Adrenal gland (tissue), 5 donors: ENCODE measurements around the gene LYAR.

ENCODE experiments used
- POLR2A ChIP-seq, 2 donors: fragments of 450-650 bp; IDR thresholded peaks; one replicate each; pipeline ENCODE4 v1.6.1; 2017; ENCODE audit warnings: antibody characterized with exemption in 2 of 2, mild to moderate bottlenecking in 2 of 2, moderate library complexity in 1 of 2
- TF ChIP-seq, protein P1 (sequence below), 6 experiments: fragments of 450-650 bp in 4 of 6; fragments of 200-600 bp in 2 of 6; sonication (generic) in 1 of 6; IDR thresholded peaks; 1 replicate in 5 of 6; 2 replicates in 1 of 6; pipeline versions ENCODE4 v1.5.1 to v1.8.0; 2016 to 2021; ENCODE audit warnings: antibody characterized with exemption in 6 of 6, mild to moderate bottlenecking in 2 of 6, moderate library complexity in 1 of 6
- donor health status: DM: no; HTN: no; CAD: no.

DNA sequence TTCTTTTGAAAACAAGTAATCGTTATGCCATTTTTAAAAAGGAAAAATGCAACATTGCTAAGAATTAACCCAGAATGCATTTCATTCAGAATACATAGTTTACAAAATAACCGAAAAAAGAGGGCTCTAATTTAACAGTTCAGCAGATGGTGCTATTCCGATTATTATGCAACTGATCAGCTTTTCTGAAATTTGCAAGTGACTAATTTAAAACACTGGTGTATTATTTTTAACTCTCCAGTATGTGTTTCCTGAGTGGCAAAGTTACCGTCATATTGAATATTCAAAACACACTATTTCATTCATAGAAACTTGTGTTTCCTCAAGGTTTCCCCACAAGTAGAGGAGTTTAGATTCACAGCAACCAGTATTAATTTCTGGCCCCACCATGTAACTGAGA, 21.2 kb upstream of the LYAR start:
- TF ChIP-seq, protein P1, sequence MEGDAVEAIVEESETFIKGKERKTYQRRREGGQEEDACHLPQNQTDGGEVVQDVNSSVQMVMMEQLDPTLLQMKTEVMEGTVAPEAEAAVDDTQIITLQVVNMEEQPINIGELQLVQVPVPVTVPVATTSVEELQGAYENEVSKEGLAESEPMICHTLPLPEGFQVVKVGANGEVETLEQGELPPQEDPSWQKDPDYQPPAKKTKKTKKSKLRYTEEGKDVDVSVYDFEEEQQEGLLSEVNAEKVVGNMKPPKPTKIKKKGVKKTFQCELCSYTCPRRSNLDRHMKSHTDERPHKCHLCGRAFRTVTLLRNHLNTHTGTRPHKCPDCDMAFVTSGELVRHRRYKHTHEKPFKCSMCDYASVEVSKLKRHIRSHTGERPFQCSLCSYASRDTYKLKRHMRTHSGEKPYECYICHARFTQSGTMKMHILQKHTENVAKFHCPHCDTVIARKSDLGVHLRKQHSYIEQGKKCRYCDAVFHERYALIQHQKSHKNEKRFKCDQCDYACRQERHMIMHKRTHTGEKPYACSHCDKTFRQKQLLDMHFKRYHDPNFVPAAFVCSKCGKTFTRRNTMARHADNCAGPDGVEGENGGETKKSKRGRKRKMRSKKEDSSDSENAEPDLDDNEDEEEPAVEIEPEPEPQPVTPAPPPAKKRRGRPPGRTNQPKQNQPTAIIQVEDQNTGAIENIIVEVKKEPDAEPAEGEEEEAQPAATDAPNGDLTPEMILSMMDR (IDR thresholded peaks at IDR 0.05) = no peak
- no peak for TF ChIP-seq POLR2A (IDR thresholded peaks at IDR 0.05)
